Lung (tissue), 12 donors: ENCODE results near the gene FRMD3. TPM values are rescaled to one million over a fixed set of nuclear protein-coding genes. Genes with fewer than 3 reads are reported as not detected.

Source experiments
- ATAC-seq: fragments of 200-7000 bp; cut with Tn5 transposase; one replicate; pipeline ENCODE4 v1.9.1; 2020; ENCODE audit warnings: moderate number of reproducible peaks; ENCODE audit not compliant: insufficient read depth, low FRiP score
- DNase-seq, 3 donors: peaks; one replicate each; pipeline ENCODE4 v3.0.0-alpha.2; 2013 to 2017
- H3K27ac ChIP-seq, 2 donors: one replicate each; pipeline ENCODE4 v1.5.1; 2013; ENCODE audit warnings: mild to moderate bottlenecking in 2 of 2, moderate library complexity in 2 of 2, control low read depth in 1 of 2, inconsistent platforms in 1 of 2, low read depth in 1 of 2, low read length in 1 of 2
- H3K27me3 ChIP-seq, 3 donors: one replicate each; pipeline ENCODE4 v1.5.1; 2013; ENCODE audit warnings: low read length in 2 of 3; ENCODE audit not compliant: control insufficient read depth in 3 of 3, insufficient read depth in 3 of 3
- H3K36me3 ChIP-seq, 4 donors: one replicate each; pipeline ENCODE4 v1.5.1; 2013; ENCODE audit warnings: low read length in 4 of 4, mild to moderate bottlenecking in 1 of 4, moderate library complexity in 1 of 4; ENCODE audit not compliant: control insufficient read depth in 4 of 4, insufficient read depth in 4 of 4
- H3K4me1 ChIP-seq, 5 donors: one replicate each; pipeline ENCODE4 v1.5.1; 2013; ENCODE audit warnings: low read length in 5 of 5, mild to moderate bottlenecking in 2 of 5, moderate library complexity in 1 of 5; ENCODE audit not compliant: control insufficient read depth in 5 of 5, insufficient read depth in 5 of 5
- H3K4me3 ChIP-seq: one replicate; pipeline ENCODE4 v1.5.1; 2013; ENCODE audit warnings: mild to moderate bottlenecking, control low read depth, moderate library complexity
- H3K9ac ChIP-seq, 2 donors: one replicate each; pipeline ENCODE4 v1.5.1; 2013; ENCODE audit warnings: low read length in 2 of 2, control low read depth in 1 of 2; ENCODE audit not compliant: insufficient read depth in 1 of 2
- H3K9me3 ChIP-seq, 4 donors: one replicate each; pipeline ENCODE4 v1.5.1; 2013; ENCODE audit warnings: low read length in 3 of 4, mild to moderate bottlenecking in 1 of 4, moderate library complexity in 1 of 4; ENCODE audit not compliant: control insufficient read depth in 4 of 4, insufficient read depth in 3 of 4
- WGBS, 2 donors: extraction: QIAGEN DNeasy Blood & Tissue Kit; methylation state at CpG; one replicate each; pipeline ENCODE4 v1.1.7; 2013; 5-methylcytosine and 5-hydroxymethylcytosine counted together
- polyA plus RNA-seq, 2 donors: library from polyadenylated mRNA; stranded (reverse); fragments of 200-250 nt; gene quantifications; one replicate each; pipeline ENCODE4 v1.2.1, GENCODE V29; 2013
- total RNA-seq, 2 donors: library from RNA; depleted of rRNA in 1 of 2; stranded (reverse); fragments of >200 nt in 1 of 2; gene quantifications; one replicate each; pipeline ENCODE4 v1.2.1, GENCODE V29; 2014 to 2021
- TF ChIP-seq, protein P1 (sequence below): IDR thresholded peaks from 2 replicates; pipeline ENCODE4 v1.5.1; 2012; ENCODE audit warnings: mild to moderate bottlenecking; ENCODE audit errors: control extremely low read depth, extremely low read depth
- donor health status: control.
- donor health status: control.
- donor health status: Bipolar disorder and iron deficiency.
- donor health status: healthy.
- donor health status: DM: yes; HTN: yes; CAD: no.

The FRMD3 gene
- total and polyA plus RNA-seq, 4 donors, result 0.75 to 3.2 (median 1.6) TPM

DNA sequence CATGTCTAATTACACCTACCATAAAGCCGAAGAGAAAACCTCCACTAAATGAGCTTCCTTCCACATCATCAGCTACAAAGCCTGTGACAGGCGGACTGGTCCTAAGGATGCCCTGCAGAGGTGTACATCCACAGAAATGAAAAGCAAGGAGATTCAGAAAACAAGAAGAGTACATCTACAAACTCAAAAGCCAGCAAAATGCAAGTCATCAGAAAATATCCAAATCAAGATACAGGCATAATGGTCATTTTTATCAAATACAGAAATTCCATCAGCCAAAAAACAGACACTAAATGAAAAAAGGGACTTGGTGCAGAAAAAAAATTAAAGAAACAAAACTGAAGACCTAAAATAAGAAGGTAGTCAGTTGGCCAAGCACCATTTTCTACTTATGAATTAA is 79.7 kb downstream of the FRMD3 start:
- no peak for DNase-seq
- H3K36me3 ChIP-seq, result no peaks in the 10 kb centered on the region
- H3K4me3 ChIP-seq, result no peak overlapping the region
- no peaks in the 10 kb centered on the region for H3K4me1 ChIP-seq
- no peak overlapping the region for H3K27ac ChIP-seq
- no peak for ATAC-seq
- no peaks in the 10 kb centered on the region for H3K9me3 ChIP-seq
- TF ChIP-seq, protein P1, sequence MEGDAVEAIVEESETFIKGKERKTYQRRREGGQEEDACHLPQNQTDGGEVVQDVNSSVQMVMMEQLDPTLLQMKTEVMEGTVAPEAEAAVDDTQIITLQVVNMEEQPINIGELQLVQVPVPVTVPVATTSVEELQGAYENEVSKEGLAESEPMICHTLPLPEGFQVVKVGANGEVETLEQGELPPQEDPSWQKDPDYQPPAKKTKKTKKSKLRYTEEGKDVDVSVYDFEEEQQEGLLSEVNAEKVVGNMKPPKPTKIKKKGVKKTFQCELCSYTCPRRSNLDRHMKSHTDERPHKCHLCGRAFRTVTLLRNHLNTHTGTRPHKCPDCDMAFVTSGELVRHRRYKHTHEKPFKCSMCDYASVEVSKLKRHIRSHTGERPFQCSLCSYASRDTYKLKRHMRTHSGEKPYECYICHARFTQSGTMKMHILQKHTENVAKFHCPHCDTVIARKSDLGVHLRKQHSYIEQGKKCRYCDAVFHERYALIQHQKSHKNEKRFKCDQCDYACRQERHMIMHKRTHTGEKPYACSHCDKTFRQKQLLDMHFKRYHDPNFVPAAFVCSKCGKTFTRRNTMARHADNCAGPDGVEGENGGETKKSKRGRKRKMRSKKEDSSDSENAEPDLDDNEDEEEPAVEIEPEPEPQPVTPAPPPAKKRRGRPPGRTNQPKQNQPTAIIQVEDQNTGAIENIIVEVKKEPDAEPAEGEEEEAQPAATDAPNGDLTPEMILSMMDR, result no peak
- WGBS, 2 donors, result 95 to 99% methylated on average over 2 of the region's 2 CpGs
- H3K27me3 ChIP-seq, result no peaks in the 10 kb centered on the region
- no peak overlapping the region for H3K9ac ChIP-seq

DNA sequence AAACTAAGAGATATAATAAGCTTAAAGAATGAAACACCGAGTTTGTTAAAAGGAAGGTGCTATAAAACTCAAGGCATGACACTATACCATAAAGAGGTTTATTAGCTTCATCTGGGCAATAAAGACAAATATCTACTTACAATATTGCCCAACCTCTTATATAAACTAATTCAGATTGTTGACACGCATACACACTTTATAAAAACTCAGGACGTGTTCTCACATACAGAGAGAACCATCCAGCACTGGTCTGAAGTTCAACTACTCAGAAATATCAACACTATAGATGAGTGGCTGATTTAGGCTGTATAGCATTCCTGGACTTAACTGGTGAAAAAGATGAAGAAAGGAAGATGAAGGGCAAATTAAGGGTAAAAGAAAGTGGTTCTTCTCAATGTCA is 81.2 kb downstream of the FRMD3 start:
- ATAC-seq (no peak), DNase-seq (no peak)
- Histone ChIP-seq H3K27me3 (no peaks in the 10 kb centered on the region), H3K4me1 (no peaks in the 10 kb centered on the region), H3K27ac (no peak overlapping the region), H3K9me3 (no peaks in the 10 kb centered on the region), H3K9ac (no peak overlapping the region), H3K4me3 (no peak overlapping the region), H3K36me3 (no peaks in the 10 kb centered on the region)
- 83 to 87% methylated on average over 3 of the region's 3 CpGs for WGBS, 2 donors
- TF ChIP-seq, protein P1, result no peak

DNA sequence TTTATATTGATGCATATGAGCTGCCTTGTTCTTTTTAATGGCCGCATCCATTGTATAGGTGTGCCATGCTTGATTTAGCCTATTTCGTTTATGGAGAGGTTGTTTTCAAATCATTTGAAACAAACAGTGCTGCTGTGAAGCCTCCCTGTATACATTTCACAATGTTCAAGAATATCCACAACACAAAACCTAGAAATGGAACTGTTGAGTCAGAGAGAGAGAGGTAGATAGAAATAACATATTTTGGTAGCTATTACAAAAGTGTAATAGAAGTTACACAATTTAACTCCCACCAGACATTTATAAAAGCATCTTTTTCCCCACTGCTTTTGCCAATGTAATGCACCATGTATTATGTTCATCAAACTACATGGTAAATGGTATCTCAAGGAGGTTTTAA is 82.0 kb downstream of the FRMD3 start:
- Histone ChIP-seq H3K27ac (no peak overlapping the region), H3K4me1 (peaks cover 0 to 2% (median 0%) of the 10 kb centered on the region in 5 donors), H3K9ac (no peak overlapping the region), H3K36me3 (no peaks in the 10 kb centered on the region), H3K4me3 (no peak overlapping the region), H3K27me3 (no peaks in the 10 kb centered on the region), H3K9me3 (no peaks in the 10 kb centered on the region)
- 89 to 93% methylated on average over 2 of the region's 2 CpGs for WGBS, 2 donors
- DNase-seq (no peak), ATAC-seq (no peak)
- TF ChIP-seq, protein P1, result no peak

DNA sequence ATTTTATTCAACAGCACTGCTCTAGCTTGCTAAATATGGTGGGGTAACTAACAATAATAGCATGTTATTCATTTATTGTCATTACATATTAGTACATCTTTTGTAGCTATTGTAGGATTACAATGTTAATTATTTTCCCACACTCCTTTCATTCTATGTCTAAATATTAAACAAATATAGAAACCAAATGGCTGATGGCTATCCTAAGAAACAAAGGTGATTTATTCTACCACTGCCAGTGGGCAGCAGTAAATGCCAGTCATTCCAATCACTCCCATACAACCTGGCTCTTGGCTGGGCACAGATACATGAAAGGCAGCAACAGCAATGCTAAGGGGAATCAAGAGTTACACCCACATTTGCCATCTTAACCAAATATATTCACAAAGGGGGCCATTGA is 84.1 kb downstream of the FRMD3 start:
- TF ChIP-seq, protein P1, result no peak
- no peaks in the 10 kb centered on the region for H3K27me3 ChIP-seq
- DNase-seq (no peak), ATAC-seq (no peak)
- H3K27ac ChIP-seq, result no peak overlapping the region
- H3K9me3 ChIP-seq, result no peaks in the 10 kb centered on the region
- H3K4me1 ChIP-seq, result peaks cover 0 to 7% (median 0%) of the 10 kb centered on the region in 5 donors
- H3K4me3 ChIP-seq, result no peak overlapping the region
- H3K36me3 ChIP-seq, result no peaks in the 10 kb centered on the region
- H3K9ac ChIP-seq, result no peak overlapping the region
